NCI-H1436 treated with DMSO at 0.1 percent for 48 hours (cell line): ENCODE data around the gene OR5AN1.
"Not testable (repeated sequence)": the region's sequence is repeated elsewhere in the genome, so short reads cannot be mapped to it uniquely, and the experiment has no call there.

ENCODE experiments used
- DNase-seq: peaks from one replicate; lab custom pipeline; 2025; lab: John Stamatoyannopoulos, UW

OR5AN1 gene, protein sequence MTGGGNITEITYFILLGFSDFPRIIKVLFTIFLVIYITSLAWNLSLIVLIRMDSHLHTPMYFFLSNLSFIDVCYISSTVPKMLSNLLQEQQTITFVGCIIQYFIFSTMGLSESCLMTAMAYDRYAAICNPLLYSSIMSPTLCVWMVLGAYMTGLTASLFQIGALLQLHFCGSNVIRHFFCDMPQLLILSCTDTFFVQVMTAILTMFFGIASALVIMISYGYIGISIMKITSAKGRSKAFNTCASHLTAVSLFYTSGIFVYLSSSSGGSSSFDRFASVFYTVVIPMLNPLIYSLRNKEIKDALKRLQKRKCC

DNA sequence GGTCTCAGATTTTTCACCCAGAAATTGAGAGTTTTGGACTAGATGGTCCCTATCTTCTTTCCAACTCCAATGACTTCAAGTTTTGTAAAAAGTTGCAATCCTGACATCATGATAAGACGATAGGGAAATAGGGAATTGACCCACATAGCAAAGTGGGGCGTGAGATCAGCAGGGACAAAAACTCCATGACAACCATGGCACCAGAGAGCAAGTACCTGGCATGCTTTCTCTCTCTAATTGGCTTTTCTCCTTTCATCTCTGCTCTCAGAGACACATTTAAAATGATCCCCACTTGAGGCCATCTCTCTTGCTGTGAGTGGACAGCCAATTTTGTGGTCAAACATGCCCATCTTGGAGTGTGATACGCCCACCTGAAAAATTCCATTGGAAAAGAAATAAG is at the start of gene OR5AN1:
OR5AN1 (plus strand) TSS at position 301 of the 400 bp plus-strand sequence. CDS start 5,564 bp downstream, outside the sequence.
- DNase-seq, result no peak

DNA sequence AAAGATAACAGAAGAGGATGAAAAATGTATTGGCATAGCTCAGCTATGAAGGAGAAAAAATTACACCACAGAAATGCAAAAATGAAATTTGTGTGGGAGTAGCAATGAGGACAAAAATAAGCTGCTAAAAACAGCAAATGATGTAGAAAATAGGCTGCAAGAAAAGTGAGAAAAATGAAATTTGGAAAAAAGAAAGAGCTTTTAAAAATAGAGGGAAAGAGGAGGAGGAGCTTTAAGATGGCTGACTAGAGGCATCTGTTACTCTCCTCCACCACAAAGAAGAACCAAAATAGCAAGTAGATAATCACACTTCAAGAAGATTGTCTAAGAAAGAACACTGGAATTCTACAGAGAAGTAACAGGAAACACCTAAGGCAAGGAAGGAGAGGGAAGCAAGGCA is 23.7 kb upstream of the OR5AN1 start:
- no peak for DNase-seq

DNA sequence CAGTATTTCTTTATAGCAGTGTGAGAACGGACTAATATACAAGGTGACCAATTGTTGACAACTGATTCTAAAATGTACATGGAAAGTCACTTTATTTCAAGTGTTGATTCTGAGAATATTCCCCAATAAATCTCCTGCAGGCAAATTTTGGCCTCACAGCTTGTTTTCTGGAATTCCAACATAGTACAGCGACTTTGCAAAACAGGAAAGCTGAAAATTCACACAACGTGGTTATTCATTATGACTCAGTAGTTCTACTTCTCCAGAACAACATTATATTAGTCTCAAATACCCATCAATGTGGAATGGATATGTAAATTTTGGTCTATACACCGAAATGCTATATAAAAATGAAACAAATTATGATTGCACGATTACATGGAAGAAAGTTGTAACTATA is 22.5 kb upstream of the OR5AN1 start:
- DNase-seq, result no peak

DNA sequence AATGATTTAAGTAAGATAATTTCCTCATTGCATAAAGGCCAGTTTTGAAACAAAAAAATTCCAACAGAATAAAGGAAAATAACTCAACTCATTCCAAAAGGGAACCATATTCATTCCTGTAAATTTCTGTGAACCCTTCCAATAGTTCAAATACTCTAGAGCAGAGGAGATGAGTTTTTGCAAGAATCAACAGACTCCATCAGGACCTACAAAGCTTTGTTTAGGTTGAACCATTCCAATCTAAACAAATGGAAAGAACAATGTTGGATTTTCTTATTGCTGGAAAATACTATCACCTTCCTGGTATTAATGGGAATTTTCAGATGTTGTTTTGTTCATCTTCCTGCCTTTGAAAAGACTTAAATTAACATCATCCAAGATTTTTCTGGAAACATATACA is 21.8 kb upstream of the OR5AN1 start:
- no peak for DNase-seq

DNA sequence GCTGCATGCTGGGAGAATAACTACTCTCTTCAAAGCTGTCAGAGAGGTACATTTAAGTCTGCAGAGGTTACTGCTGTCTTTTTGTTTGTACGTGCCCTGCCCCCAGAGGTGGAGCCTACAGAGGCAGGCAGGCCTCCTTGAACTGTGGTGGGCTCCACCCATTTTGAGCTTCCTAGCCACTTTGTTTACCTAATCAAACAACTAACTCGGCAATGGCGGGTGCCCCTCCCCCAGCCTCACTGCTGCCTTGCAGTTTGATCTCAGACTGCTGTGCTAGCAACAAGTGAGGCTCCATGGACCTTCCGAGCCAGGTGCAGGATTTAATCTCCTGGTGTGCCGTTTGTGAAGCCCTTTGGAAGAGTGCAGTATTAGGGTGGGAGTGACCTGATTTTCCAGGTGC is 9.0 kb upstream of the OR5AN1 start:
- not testable (repeated sequence) for DNase-seq

DNA sequence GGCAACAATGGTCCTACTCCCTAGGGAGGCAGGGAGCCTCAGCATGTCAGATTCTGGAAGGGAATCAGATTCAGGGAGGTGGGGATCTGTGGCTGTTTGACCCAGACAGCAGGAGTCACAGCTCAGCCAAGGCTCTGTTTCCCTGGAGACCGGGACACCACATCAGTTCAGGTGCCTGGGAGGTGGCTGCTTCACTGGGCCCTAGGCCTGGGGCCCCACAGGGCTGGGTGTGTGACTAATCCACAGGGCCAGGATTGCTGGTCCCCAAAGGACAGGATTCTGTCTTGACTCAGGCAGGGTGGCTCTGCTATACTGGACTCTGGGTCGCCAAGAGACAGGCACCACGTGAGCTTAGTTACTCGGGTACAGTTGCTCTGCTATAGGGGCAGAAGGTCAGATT is 3.5 kb upstream of the OR5AN1 start:
- no peak for DNase-seq

DNA sequence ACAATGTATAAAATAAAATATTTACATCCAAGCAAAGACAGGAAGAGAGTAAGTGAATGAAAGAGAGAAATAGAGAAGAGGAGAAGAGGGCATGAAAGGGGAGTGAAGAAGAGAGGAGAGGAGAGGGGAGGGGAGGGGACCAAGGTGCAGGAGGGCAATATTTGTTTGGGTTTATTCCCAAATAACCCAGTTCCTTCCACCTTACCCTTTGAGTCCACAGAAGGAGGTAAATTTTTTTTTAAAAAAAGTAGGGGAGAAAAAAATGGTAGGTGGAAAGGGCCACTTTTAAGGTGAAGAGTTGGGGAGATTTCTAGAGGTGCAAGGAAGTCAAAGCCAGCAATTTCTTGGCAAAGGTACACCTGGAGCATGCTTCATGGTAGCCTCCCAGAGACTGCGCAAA is 2.1 kb upstream of the OR5AN1 start:
- DNase-seq, result no peak

DNA sequence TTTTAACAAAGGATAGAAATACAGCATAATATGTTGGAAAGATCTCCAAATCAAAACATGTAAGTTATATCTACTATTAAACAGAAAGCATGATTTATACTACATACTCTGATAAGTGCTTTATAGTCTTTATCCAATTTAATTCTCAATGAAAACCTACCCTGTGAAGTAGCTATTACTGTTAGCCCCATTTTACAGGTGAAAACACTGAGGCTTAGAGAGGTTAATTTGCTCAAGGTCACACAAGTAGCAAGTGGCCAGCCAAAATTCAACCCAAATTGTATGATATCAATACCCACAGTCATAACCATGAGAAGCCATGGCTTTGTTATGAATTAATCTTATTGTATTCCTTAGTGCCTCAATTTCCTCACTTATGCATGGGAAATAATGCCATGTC is 675 bp upstream of the OR5AN1 start:
- no peak for DNase-seq

DNA sequence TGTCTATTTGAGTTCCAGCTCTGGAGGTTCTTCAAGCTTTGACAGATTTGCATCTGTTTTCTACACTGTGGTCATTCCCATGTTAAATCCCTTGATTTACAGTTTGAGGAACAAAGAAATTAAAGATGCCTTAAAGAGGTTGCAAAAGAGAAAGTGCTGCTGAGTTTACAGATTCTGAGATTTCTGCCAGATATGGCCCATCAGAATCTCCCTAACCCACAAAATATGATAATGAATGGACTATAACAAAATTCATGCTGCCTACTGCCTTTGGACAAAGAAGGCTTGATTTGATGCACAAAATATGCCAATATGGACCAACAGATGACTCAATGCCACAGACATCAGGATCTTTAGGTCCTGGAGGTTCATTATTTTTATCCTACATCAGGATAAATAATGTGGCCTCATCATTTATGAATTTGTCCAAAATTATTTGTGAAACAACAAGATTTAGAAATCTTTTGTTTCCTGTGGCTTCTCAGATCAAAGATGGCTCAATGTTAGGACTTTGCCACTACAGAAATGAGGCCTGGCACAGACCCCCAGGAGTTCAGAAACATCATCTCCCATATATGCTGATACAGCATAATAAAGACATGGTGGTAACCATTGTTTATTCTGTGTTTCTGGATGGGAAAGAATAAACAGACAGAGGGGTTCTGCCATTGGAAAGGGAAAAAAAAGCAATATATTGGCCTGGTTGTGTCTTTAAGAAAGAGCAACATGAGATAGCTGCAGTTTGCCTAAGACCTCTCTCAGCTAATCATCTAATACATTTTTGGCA is 6.7 kb downstream of the OR5AN1 start:
- no peak for DNase-seq

DNA sequence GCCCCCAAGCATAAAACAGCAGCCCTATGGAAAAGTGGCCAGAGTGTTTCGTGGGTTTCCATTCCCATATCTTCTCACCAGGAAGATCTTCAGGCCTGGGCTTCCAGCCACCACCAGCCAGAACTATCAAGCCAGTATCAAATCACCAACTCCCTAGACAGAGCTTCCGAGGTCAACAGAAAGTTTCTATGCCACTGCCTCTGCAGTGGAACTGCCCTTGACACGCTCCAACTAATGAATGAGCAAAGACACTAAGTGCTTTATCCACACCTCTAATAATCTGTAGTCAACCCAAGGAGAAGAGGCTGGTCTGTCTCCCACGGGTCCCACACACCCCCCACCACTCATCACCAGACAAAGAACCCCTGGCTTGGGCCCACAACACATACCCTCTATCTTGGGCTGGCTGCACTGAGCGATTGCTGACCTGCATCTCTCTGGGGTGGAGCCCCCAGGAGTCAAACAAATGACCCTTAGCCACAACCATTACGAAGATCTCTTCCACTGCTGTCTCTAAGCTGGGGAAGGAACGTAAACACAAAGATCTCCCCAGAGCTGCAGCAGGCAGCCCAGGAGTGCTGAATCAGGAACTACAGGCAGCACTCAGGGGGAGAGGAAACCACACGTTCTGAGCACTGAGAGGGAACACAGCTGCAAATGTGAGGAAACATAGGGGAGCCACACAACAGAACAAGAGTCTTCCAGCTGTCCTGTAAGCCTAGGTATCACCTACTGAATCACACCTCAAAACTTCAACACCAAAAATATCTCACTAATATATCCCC is 9.7 kb downstream of the OR5AN1 start:
- no peak for DNase-seq

DNA sequence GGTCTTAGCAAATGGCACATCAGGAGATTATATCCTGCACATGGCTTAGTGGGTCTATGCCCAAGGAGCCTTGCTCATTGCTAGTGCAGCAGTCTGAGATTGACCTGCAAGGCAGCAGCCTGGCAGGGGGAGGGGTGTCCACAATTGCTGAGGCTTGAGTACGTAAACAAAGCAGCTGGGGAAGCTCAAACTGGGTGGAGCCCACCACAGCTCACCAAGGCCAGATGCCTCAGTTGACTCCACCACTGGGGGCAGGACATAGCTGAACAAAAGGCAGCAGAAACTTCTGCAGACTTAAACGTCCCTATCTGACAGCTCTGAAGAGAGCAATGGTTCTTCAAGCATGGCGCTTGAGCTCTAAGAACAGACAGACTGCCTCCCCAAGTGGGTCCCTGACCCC is 13.6 kb downstream of the OR5AN1 start:
- not testable (repeated sequence) for DNase-seq

DNA sequence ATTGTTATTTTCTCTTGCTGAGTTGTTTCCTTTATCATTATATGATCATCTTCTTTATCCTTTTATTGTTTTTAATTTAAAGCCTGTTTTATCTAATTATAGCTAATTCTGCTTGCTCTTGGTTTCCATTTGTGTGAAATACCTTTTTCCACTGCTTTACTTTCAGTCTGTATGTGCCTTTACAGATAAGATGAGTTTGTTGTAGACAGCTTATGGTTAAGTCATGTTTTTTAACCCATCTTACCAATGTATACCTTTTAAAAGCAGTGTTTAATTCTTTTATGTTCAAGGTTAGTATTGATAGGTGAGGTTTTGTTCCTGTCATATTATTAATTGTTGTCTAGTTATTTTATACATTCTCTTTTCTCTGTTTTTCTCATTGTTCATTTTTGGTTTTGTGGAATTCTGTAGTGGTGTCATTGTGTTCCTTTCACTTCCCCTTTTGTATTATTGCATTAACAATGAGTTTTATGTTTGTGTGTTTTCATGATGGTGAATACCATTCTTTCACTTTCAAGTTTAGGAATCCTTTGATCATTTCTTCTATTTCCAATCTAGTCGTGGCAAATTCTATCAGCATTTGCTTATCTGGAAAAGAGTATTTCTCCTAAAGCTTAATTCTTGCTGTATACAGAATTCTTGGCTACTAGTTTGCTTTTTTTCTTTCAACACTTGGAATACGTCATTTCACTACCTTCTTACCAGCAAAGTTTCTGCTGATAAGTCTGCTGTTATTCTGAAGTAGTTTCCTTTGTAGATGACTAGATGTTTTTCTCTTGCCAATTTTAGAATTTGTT is 21.8 kb downstream of the OR5AN1 start:
- DNase-seq, result no peak

DNA sequence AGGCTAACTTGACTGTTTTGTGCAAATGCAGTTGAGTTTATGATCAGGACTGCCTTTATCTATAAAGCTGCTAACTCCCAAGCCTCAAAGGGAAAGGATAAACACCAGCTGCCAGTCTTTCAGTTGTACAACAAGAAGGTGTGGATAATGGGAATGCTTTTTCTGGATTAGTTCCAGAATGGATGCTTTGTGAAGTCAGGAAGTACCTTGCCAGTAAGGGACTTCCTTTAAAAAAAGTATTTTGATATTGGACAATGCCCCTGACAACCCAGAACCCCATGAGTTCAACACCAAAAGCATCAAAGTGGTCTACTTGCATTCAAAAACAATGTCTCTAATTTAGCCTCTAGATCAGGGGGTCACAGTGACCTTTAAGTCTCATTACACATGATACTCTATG is 35.5 kb downstream of the OR5AN1 start:
- no peak for DNase-seq

DNA sequence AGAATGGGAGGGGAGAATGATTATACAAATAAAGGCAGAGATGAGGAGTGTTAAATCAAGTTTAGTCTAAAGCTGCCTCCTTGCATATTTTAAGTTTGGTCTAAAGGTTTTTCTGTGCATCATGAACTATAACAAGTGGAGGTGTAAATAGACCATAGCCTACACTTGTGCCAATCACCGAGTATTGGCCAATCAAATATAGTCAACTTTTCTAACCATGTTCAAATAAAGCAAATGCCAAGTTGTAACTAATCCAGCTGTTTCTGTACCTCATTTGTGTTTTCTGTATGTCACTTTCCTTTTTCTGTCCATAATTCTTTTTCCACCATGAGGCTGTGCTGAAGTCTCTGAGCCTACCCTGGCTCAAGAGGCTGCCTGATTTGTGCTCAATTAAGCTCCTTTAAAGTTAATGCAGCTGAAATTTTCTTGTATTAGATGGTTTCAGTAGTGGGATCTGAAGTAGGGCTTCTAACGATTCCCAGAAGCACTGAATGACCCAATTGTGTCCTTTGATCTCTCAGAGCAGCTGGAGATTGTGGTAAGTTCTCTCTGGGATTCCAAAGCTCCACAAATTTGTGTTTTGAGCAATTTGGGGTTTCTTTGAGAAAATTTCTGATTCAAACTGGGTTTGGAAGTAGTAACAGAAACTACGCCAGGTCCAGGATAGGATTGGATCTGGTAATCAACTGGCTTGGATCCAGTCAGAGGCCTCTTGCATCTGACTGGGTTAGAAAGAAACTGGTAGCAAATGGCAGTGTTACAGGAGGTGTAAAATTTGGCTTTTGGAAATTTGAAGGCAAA is 42.0 kb downstream of the OR5AN1 start:
- DNase-seq, result no peak

DNA sequence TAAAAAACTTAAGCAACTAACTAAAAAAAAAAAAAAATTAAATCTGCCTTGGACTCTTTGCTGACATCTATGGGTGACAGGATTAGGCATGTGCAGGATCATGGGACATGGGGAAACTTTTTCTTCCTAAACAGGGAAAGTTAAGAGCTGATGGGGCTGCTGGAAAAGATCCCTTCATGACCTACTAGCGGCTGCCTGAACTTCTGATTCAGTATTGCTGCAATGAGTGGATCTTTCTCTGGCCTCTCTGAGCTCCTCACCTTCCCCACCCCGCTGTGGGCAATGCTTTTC is 42.5 kb downstream of the OR5AN1 start:
- DNase-seq, result no peak

DNA sequence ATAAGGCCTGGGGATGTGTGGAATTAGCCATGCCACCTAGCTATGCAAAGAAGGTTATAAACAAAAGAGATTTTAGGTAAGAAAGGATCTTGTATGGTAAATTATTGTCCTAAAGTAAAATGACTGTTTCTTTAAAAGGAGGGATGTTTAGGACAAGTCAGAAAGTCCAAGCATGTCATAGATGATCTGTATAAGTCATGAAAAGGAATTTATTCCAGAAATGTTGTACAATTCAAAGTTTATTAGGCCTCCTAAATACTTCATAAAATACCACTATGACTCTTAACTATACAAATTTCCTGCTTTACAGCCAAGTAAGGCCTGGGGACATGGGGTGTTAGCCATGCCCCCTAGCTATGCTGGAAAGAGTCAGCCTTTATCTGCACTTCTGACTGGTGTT is 44.9 kb downstream of the OR5AN1 start:
- no peak for DNase-seq

DNA sequence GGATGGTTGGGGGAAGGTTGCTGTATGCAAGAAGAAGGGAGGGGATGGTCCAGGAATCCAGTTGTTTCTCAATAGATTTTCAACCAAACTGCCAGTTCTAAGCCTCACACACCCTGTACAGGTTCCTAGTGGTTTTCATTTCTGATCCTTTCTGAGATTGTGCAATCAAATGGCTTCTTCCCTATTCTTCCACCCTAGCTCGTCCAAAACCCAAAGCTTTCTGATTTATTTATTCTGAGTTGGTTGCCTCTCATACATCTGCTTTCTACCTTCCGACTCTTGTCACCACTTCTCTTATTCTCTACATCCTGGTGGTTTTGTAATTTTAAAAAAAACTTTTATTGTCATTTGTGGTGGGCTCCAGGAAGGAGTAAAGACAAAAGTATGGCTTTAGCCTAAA is 55.0 kb downstream of the OR5AN1 start:
- DNase-seq, result no peak

DNA sequence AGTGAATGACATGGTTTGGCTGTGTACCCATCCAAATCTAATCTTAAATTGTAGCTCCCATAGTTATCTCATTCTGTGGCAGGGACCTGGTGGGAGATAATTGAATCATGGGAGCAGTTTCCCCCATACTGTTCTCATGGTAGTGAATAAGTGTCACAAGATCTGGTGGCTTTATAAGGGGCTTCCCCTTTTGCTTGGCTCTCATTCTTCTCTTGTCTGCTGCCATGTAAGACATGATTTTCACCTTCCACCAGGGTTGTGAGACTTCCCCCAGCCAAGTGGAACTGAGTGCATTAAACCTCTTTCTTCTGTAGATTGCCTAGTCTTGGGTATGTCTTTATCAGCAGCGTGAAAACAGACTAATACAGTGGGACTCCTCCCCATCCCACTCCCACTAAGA is 56.4 kb downstream of the OR5AN1 start:
- no peak for DNase-seq

DNA sequence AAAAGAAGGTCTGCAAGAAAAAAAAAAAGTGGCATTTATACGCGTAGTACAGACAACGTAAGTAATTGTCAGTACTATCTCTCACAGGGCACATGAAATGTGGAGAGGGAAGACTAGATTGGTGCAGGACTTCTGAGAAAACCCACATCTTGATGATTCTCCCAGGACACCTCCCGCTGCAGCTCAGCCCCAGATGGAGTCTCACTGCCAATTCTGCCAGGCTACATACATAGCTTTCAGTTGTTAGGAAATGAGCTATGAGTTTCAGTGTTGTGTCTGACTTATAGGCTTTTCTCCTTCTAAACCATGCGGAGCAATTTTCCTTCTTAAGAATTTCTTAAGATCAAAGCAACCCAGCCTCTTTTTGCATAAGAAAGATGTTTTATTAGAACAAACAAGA is 57.9 kb downstream of the OR5AN1 start:
- DNase-seq, result no peak

DNA sequence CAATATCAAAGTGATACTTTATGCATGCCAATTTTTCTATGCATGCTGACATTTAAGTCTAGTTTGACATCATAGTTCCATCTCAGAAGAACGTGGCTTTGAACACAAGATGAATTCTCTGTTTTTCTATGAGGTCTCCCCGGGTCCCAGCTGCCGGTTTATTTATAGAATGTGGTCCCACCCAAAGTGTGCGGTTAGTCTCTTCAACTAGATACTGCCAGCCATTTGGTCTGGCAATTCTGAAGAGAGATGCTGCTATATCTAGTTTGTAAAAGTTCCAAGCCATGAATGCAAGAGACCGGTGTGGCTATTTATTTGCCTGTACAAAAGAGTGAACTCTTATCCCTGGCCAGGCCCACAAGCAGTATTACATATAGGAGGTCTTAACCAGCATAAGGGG is 58.3 kb downstream of the OR5AN1 start:
- DNase-seq, result no peak

DNA sequence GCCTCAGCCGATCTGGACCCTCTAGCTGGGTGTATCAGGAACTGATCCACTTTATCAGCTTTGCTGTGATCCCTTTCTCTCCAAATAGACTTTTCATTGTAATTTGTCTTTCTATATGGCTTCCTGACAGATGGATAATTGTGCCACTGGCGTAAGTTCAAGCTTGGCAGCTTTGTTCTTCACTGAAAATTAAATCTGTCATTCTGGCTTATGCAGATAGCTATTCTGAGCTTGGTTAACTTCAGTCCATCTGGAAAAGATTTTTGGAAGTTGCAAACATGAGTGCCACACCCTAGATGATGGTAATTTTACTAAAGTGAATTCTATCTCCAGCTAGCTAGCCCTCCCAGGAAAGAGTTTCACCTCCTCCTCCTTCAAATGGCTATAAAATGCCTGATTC is 59.5 kb downstream of the OR5AN1 start:
- DNase-seq, result no peak
